Caco-2 (cell line): ENCODE measurements around the gene LCLAT1. TPM values are rescaled to one million over a fixed set of nuclear protein-coding genes. Genes with fewer than 3 reads are reported as not detected.

Source experiments
- BruUV-seq: library from RNA; stranded (reverse); fragments of 400-500 nt; replicated peaks from 2 replicates; lab custom pipeline; 2021; lab: Mats Ljungman, UMichigan
- CTCF ChIA-PET: fragments of 300-600 bp; sonication (Branson Sonifier 250); formaldehyde crosslinking; loops from one replicate; lab custom pipeline; 2022; ENCODE audit warnings: antibody characterized with exemption; lab: Charles Lee
- POLR2A ChIA-PET: fragments of 300-600 bp; sonication (Branson Sonifier 250); formaldehyde crosslinking; loops from one replicate; lab custom pipeline; 2022; ENCODE audit warnings: antibody characterized with exemption; lab: Charles Lee
- DNase-seq, 2 experiments: peaks; one replicate each; pipeline versions ENCODE4 v3.0.0 to v3.0.0-alpha.2; 2020 to 2022
- H3K27me3 ChIP-seq: replicated peaks from 2 replicates; pipeline ENCODE4 v1.6.0; 2011; ENCODE audit warnings: low read length; ENCODE audit not compliant: control insufficient read depth, insufficient read depth
- H3K36me3 ChIP-seq: 2 replicates; pipeline ENCODE4 v1.5.1; 2011; ENCODE audit warnings: low read length; ENCODE audit not compliant: control insufficient read depth, insufficient read depth
- H3K4me1 ChIP-seq: fragments of 250-450 bp; sonication (Bioruptor Pico); 2 replicates; pipeline ENCODE4 v1.5.1; 2020; ENCODE audit warnings: mild to moderate bottlenecking
- H3K4me3 ChIP-seq: 2 replicates; pipeline ENCODE4 v1.5.1; 2011; ENCODE audit warnings: low read depth, mild to moderate bottlenecking, control low read depth, low read length
- H3K9me3 ChIP-seq: fragments of 250-450 bp; sonication (Bioruptor Pico); 2 replicates; pipeline ENCODE4 v1.5.1; 2020; ENCODE audit warnings: mild to moderate bottlenecking, moderate library complexity
- H3K27ac Mint-ChIP-seq: one replicate; pipeline ENCODE4 v1.8.0; 2022; ENCODE audit warnings: mixed read lengths; ENCODE audit not compliant: unreplicated experiment
- H3K27me3 Mint-ChIP-seq: one replicate; pipeline ENCODE4 v1.8.0; 2022; ENCODE audit warnings: mixed read lengths; ENCODE audit not compliant: insufficient read depth, unreplicated experiment
- H3K36me3 Mint-ChIP-seq: one replicate; pipeline ENCODE4 v1.8.0; 2022; ENCODE audit warnings: mild to moderate bottlenecking, mixed read lengths; ENCODE audit not compliant: insufficient read depth, unreplicated experiment
- H3K4me1 Mint-ChIP-seq: one replicate; pipeline ENCODE4 v1.8.0; 2022; ENCODE audit warnings: low read depth, mixed read lengths; ENCODE audit not compliant: unreplicated experiment
- H3K4me3 Mint-ChIP-seq: one replicate; pipeline ENCODE4 v1.8.0; 2022; ENCODE audit warnings: mild to moderate bottlenecking, moderate library complexity, mixed read lengths; ENCODE audit not compliant: unreplicated experiment
- H3K9me3 Mint-ChIP-seq: one replicate; pipeline ENCODE4 v1.8.0; 2022; ENCODE audit warnings: mixed read lengths; ENCODE audit not compliant: unreplicated experiment
- CTCF ChIP-seq, 2 experiments: fragments of 200-600 bp in 1 of 2; IDR thresholded peaks; 1 replicate in 1 of 2; 2 replicates in 1 of 2; pipeline versions ENCODE4 v1.5.1 to v1.8.0; 2011 to 2022; ENCODE audit warnings: antibody characterized with exemption in 1 of 2, control low read depth in 1 of 2, inconsistent platforms in 1 of 2, low read depth in 1 of 2, low read length in 1 of 2, mild to moderate bottlenecking in 1 of 2, moderate library complexity in 1 of 2; ENCODE audit not compliant: insufficient read depth in 1 of 2, severe bottlenecking in 1 of 2, unreplicated experiment in 1 of 2
- intact Hi-C: fragments of 100-400 bp; cut with micrococcal nuclease; formaldehyde crosslinking; loops from one replicate; pipeline ENCODE4 v1.10.0; 2022; ENCODE audit not compliant: unreplicated experiment
- total RNA-seq: library from RNA; stranded (reverse); gene quantifications from 2 replicates; pipeline ENCODE4 v1.2.3, GENCODE V29; 2022

The LCLAT1 gene
- total RNA-seq, 1 experiment from 2014 or later, result 52.2 TPM

GRCh38 chr2:30664761-30665358 is 217.8 kb downstream of the LCLAT1 start:
- no peak overlapping the region for H3K4me3 Mint-ChIP-seq
- TF ChIP-seq CTCF (IDR thresholded peaks at IDR 0.05; ENCODE audit: insufficient read depth in 1 of 2, low read depth in 1 of 2, low read length in 1 of 2, severe bottlenecking in 1 of 2, unreplicated experiment in 1 of 2), result no peak
- no peaks in the 10 kb centered on the region for H3K4me1 ChIP-seq
- no peak overlapping the region for H3K27ac Mint-ChIP-seq
- no peaks in the 10 kb centered on the region for H3K27me3 ChIP-seq
- H3K9me3 Mint-ChIP-seq, result peaks cover 33% of the 10 kb centered on the region
- BruUV-seq, result no TSS peak
- CTCF ChIA-PET, result no interaction called here
- no peaks in the 10 kb centered on the region for H3K36me3 ChIP-seq
- no peaks in the 10 kb centered on the region for H3K27me3 Mint-ChIP-seq
- peaks cover 10% of the 10 kb centered on the region for H3K9me3 ChIP-seq
- intact Hi-C loops, result no loop called here
- H3K4me1 Mint-ChIP-seq, result no peaks in the 10 kb centered on the region
- H3K4me3 ChIP-seq, result no peak overlapping the region
- DNase-seq, result no peak
- no peaks in the 10 kb centered on the region for H3K36me3 Mint-ChIP-seq
- POLR2A ChIA-PET, result no interaction called here

- Mint-ChIP-seq H3K4me3 (no peak overlapping the region), H3K36me3 (no peaks in the 10 kb centered on the region), H3K9me3 (peaks cover 43% of the 10 kb centered on the region), H3K27me3 (no peaks in the 10 kb centered on the region), H3K27ac (no peak overlapping the region), H3K4me1 (no peaks in the 10 kb centered on the region)
- DNase-seq, result no peak
- Histone ChIP-seq H3K4me1 (no peaks in the 10 kb centered on the region), H3K36me3 (no peaks in the 10 kb centered on the region), H3K27me3 (no peaks in the 10 kb centered on the region), H3K4me3 (no peak overlapping the region), H3K9me3 (peaks cover 16% of the 10 kb centered on the region)
- no peak for TF ChIP-seq CTCF (IDR thresholded peaks at IDR 0.05; ENCODE audit: insufficient read depth in 1 of 2, low read depth in 1 of 2, low read length in 1 of 2, severe bottlenecking in 1 of 2, unreplicated experiment in 1 of 2)
- CTCF ChIA-PET, result interaction anchor here (1.5 kb wide), 1 partner anchor 46 kb away, joined by 4 read pairs; no protein-coding TSS in a partner anchor
- POLR2A ChIA-PET, result no interaction called here
- BruUV-seq, result no TSS peak
- intact Hi-C loops, result no loop called here
These were observed 218.8 kb downstream of the LCLAT1 start for GRCh38 chr2:30665761-30666265.

- H3K36me3 Mint-ChIP-seq, result no peaks in the 10 kb centered on the region
- CTCF ChIA-PET, result interaction anchor here (1.5 kb wide), 1 partner anchor 45 kb away, joined by 4 read pairs; no protein-coding TSS in a partner anchor
- Histone ChIP-seq H3K36me3 (no peaks in the 10 kb centered on the region), H3K4me3 (no peak overlapping the region), H3K4me1 (no peaks in the 10 kb centered on the region), H3K27me3 (no peaks in the 10 kb centered on the region), H3K9me3 (peaks cover 16% of the 10 kb centered on the region)
- H3K9me3 Mint-ChIP-seq, result peaks cover 47% of the 10 kb centered on the region
- no peaks in the 10 kb centered on the region for H3K4me1 Mint-ChIP-seq
- DNase-seq, result no peak
- H3K27me3 Mint-ChIP-seq, result no peaks in the 10 kb centered on the region
- POLR2A ChIA-PET, result no interaction called here
- H3K27ac Mint-ChIP-seq, result no peak overlapping the region
- no TSS peak for BruUV-seq
- intact Hi-C loops, result no loop called here
- TF ChIP-seq CTCF (IDR thresholded peaks at IDR 0.05; ENCODE audit: insufficient read depth in 1 of 2, low read depth in 1 of 2, low read length in 1 of 2, severe bottlenecking in 1 of 2, unreplicated experiment in 1 of 2), result no peak
- no peak overlapping the region for H3K4me3 Mint-ChIP-seq
These were observed 219.3 kb downstream of the LCLAT1 start for GRCh38 chr2:30666266-30666874.
